ENCODE measurements around the gene ARSB.
"Not testable (repeated sequence)": the region's sequence is repeated elsewhere in the genome, so short reads cannot be mapped to it uniquely, and the experiment has no call there.

Gene ARSB

DNA sequence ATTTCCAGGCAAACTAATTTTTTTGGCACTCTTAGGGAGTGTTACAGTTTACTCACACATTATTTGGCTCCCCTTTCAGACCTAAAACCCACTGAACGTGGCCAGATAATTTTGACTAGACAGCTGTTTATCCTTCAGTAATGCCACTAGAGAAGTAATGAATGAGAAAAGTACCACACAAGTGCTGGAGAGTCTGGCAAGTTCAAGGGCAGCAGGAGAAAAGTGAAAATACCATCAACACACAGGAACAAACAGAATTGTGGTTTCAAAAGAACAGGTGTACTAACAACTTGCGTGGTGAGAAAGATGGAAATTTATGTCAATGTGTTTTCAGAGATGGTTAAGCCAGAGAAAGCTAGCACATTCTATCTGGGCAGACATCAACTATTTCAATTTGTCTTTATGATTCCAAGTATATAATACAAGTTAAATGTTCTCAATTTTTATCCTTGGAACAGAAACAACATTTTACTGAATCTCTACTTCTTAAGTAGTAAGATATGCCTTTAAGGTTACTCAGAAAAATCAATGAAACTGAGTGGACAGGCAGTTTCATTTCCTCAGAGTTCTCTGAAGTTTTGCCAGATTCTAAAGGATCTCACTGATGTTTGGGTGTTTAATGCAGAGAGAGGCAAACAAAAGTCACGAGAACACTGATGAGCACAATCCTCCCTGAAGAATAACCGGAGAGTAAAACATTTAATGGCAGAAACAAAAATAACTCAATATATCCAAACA lies 91.0 kb downstream of the ARSB start:
- H3K27me3 Mint-ChIP-seq, result no peaks in the 10 kb centered on the region
- H3K27ac Mint-ChIP-seq, result no peak overlapping the region
- ATAC-seq (ENCODE audit: low read depth), result no peak

DNA sequence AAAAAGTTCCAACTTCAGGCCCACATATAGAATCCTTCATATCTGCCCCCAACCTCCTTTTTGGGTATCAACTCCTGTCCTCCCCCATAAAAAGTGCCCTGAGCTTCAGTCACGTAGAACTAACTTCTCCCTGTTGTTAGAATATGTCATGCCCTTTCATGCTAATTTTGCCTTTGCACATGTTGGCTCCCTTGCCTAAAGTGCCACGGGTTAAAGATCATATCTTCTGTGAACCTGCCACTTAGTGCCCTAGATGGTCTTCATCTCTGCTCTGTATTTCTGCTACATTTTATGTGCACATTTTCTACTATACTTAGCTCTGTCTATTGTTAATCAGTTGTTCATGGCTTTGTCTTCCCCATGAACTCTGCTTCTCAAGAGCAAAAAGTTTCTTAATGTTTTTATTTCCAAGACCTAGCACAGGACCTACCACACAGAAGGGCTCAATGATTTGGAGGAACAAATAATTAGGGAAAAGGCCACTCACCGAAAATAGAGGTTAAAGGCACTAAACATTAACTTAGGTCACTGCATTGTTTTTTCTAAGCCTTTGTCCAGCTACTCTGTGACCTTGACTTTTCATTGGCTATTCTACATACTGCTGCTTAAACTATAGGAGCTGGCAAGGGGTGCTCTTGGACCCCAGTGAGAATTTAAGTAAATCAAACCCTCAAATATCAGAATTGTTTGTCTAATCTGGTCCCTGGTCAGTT lies 94.3 kb downstream of the ARSB start:
- H3K27ac Mint-ChIP-seq, result no peak overlapping the region
- no peak for DNase-seq (ENCODE audit: low spot score in 2 of 2)
- H3K36me3 Mint-ChIP-seq, result peaks cover 8% of the 10 kb centered on the region
- H3K4me1 Mint-ChIP-seq, result peaks cover 26% of the 10 kb centered on the region
- H3K4me3 Mint-ChIP-seq, result no peak overlapping the region
- H3K27me3 Mint-ChIP-seq, result no peaks in the 10 kb centered on the region
- peaks cover 3% of the 10 kb centered on the region for H3K9me3 Mint-ChIP-seq
- ATAC-seq (ENCODE audit: low read depth), result no peak

More for the DNA sequence above, 91.0 kb downstream of the ARSB start:
- peaks cover 3% of the 10 kb centered on the region for H3K9me3 Mint-ChIP-seq
- no peak overlapping the region for H3K4me3 Mint-ChIP-seq
- peaks cover 11% of the 10 kb centered on the region for H3K36me3 Mint-ChIP-seq
- no peak for DNase-seq (ENCODE audit: low spot score in 2 of 2)
- H3K4me1 Mint-ChIP-seq, result peaks cover 10% of the 10 kb centered on the region

GRCh38 chr5:78889369-78890140 lies 95.6 kb downstream of the ARSB start:
- no peaks in the 10 kb centered on the region for H3K27me3 Mint-ChIP-seq
- H3K27ac Mint-ChIP-seq, result no peak overlapping the region
- peaks cover 11% of the 10 kb centered on the region for H3K36me3 Mint-ChIP-seq

DNA sequence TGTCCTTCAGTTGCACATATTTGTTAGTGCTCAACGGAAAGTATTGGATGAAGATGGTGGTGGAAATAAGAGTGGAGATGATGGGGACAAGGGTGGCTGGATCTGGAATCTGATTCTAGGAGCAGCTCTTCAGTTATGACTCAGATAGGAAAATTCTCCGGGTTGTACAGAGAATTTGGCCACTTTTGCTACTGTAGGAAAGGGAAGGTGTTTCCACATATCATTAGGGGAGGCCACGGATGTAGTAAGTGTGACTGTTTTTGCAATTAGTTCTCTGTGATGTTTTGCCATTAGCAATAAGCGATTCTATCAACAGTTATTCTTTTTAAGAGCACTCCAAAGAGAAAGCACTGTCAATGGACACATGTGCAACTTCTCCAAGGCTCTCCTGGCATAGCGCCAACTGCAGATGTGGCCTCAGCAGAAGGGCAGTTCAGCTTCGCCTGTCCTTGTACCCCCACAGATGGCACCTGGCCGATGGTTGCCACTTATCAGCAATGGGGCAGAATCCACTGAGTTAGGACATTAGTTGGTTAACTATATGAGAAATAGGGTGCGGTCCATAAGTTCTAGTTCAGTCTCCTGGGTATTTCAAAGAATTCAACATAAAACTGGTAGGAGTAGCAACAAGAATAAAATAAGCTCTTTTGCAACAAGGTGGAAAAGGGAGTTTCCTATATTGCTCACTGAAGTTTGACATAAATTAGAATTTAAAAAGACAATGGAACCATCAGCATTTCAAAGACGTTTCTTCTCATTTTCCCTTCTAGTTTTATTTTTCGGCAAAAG lies 96.3 kb downstream of the ARSB start:
- peaks cover 9% of the 10 kb centered on the region for H3K36me3 Mint-ChIP-seq
- peaks cover 16% of the 10 kb centered on the region for H3K4me1 Mint-ChIP-seq
- ATAC-seq (ENCODE audit: low read depth) (no peak), DNase-seq (ENCODE audit: low spot score in 2 of 2) (no peak)
- H3K4me3 Mint-ChIP-seq, result no peak overlapping the region
- H3K27me3 Mint-ChIP-seq, result no peaks in the 10 kb centered on the region
- no peak overlapping the region for H3K27ac Mint-ChIP-seq
- peaks cover 3% of the 10 kb centered on the region for H3K9me3 Mint-ChIP-seq

More at GRCh38 chr5:78889369-78890140, 95.6 kb downstream of the ARSB start:
- no peak for DNase-seq (ENCODE audit: low spot score in 2 of 2)
- peaks cover 21% of the 10 kb centered on the region for H3K4me1 Mint-ChIP-seq
- peaks cover 3% of the 10 kb centered on the region for H3K9me3 Mint-ChIP-seq
- ATAC-seq (ENCODE audit: low read depth), result no peak
- no peak overlapping the region for H3K4me3 Mint-ChIP-seq

GRCh38 chr5:78887384-78888118 lies 97.6 kb downstream of the ARSB start:
- ATAC-seq (ENCODE audit: low read depth) (peak; percentile 98), DNase-seq (ENCODE audit: low spot score in 2 of 2) (peak in 1 of 2 donors; percentile 18)
- H3K4me1 Mint-ChIP-seq, result peaks cover 16% of the 10 kb centered on the region
- peaks cover 9% of the 10 kb centered on the region for H3K36me3 Mint-ChIP-seq
- no peak overlapping the region for H3K27ac Mint-ChIP-seq
- H3K9me3 Mint-ChIP-seq, result peaks cover 2% of the 10 kb centered on the region
- no peaks in the 10 kb centered on the region for H3K27me3 Mint-ChIP-seq
- peak overlapping the region; percentile 25 for H3K4me3 Mint-ChIP-seq

DNA sequence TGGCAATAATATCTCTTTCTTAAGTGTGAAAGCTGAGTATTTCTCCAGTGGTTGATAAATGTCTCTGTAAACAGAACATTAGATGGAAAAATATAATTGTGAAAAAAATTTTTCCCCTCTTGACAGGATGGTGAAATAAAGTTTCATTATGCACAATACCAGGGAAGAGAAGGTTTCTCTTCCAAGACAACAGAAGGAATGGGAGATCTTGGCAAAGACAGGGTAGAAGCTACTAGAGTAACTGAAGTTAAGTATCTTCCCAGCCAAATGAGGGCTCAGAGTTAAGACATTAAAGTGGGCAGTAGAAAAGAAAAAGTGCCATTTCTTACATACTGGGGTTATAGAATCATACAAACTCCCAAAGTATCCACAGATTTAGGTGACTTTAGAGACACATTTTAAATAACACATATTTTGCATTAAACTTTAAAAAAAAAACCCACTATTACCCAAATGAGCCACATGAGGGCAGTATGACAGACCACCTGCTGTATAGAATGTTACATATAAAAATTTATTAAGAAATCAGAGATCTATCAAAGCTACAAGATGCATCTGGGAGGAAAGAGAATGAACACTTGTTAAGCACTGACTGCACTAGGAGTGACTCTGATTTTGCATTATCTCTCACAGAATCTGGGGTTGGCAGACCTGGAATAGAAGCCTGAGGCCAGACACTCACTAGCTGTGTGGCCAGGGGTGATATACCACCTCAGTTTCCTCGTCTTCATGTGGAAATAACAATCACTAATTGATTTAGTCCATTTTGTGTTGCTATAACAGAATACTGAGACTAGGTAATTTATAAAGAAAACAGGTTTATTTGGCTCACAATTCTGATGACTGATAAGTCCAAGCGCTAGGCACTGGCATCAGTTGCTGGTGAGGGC lies 98.5 kb downstream of the ARSB start:
- peaks cover 9% of the 10 kb centered on the region for H3K36me3 Mint-ChIP-seq
- peaks cover 16% of the 10 kb centered on the region for H3K4me1 Mint-ChIP-seq
- no peak for ATAC-seq (ENCODE audit: low read depth)
- H3K9me3 Mint-ChIP-seq, result peaks cover 2% of the 10 kb centered on the region
- no peaks in the 10 kb centered on the region for H3K27me3 Mint-ChIP-seq
- no peak overlapping the region for H3K4me3 Mint-ChIP-seq
- no peak for DNase-seq (ENCODE audit: low spot score in 2 of 2)
- no peak overlapping the region for H3K27ac Mint-ChIP-seq

- Mint-ChIP-seq H3K27ac (no peak overlapping the region), H3K4me3 (no peak overlapping the region), H3K36me3 (peaks cover 11% of the 10 kb centered on the region), H3K4me1 (no peaks in the 10 kb centered on the region), H3K27me3 (no peaks in the 10 kb centered on the region), H3K9me3 (no peaks in the 10 kb centered on the region)
- ATAC-seq (ENCODE audit: low read depth), result no peak
- DNase-seq (ENCODE audit: low spot score in 2 of 2), result no peak
These were observed 103.2 kb downstream of the ARSB start for GRCh38 chr5:78881884-78882283.

DNA sequence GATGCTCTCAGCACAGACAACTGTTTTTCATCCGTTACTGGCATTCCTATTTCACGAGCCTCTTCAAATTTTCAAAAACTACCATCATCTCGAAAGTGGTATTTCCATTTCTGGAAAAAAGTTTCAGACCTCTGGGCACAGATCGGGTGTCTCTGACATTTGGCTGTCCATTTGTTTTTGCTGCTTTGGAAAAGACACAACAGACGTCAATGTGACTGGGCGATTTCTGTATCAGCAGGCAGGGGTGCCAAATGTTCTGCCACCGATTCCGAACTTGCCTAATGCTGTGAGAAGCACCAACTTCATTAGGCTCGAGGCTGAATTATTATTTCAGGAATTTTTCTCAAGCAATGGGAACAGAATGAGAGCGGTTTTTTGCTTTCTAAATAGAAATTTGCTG lies 105.6 kb downstream of the ARSB start:
- Mint-ChIP-seq H3K4me1 (no peaks in the 10 kb centered on the region), H3K36me3 (peaks cover 2% of the 10 kb centered on the region), H3K4me3 (no peak overlapping the region), H3K9me3 (no peaks in the 10 kb centered on the region), H3K27me3 (no peaks in the 10 kb centered on the region), H3K27ac (no peak overlapping the region)
- ATAC-seq (ENCODE audit: low read depth) (no peak), DNase-seq (ENCODE audit: low spot score in 2 of 2) (no peak)

DNA sequence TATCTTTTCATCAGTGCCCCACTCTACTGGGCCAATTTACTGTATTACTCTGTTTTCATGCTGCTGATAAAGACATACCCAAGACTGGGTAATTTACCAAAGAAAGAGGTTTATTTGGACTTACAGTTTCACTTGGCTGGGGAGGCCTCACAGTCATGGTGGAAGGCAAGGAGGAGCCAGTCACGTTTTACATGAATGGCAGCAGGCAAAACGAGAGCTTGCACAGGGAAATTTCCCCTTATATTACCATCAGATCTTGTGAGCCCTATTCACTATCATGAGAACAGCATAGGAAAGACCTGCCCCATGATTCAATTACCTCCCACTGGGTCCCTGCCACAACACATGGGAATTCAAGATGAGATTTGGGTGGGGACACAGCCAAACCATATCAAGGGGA lies 119.0 kb downstream of the ARSB start:
- H3K9me3 Mint-ChIP-seq; DNase-seq (ENCODE audit: low spot score in 2 of 2); H3K4me3 Mint-ChIP-seq; H3K27ac Mint-ChIP-seq; H3K27me3 Mint-ChIP-seq; ATAC-seq (ENCODE audit: low read depth): not testable (repeated sequence)
- peaks cover 18% of the 10 kb centered on the region for H3K36me3 Mint-ChIP-seq
- H3K4me1 Mint-ChIP-seq, result peaks cover 11% of the 10 kb centered on the region

GRCh38 chr5:78858364-78858763 lies 126.7 kb downstream of the ARSB start:
- H3K36me3 Mint-ChIP-seq, result peaks cover 22% of the 10 kb centered on the region
- ATAC-seq (ENCODE audit: low read depth) (no peak), DNase-seq (ENCODE audit: low spot score in 2 of 2) (no peak)
- no peak overlapping the region for H3K27ac Mint-ChIP-seq
- H3K27me3 Mint-ChIP-seq, result no peaks in the 10 kb centered on the region
- H3K4me3 Mint-ChIP-seq, result no peak overlapping the region
- peaks cover 11% of the 10 kb centered on the region for H3K4me1 Mint-ChIP-seq
- peaks cover 3% of the 10 kb centered on the region for H3K9me3 Mint-ChIP-seq

- Mint-ChIP-seq H3K27ac (no peak overlapping the region), H3K36me3 (peaks cover 11% of the 10 kb centered on the region), H3K4me1 (no peaks in the 10 kb centered on the region), H3K27me3 (no peaks in the 10 kb centered on the region), H3K9me3 (peaks cover 3% of the 10 kb centered on the region), H3K4me3 (no peak overlapping the region)
- no peak for DNase-seq (ENCODE audit: low spot score in 2 of 2)
- ATAC-seq (ENCODE audit: low read depth), result no peak
These were observed 130.1 kb downstream of the ARSB start for GRCh38 chr5:78855026-78855425.

DNA sequence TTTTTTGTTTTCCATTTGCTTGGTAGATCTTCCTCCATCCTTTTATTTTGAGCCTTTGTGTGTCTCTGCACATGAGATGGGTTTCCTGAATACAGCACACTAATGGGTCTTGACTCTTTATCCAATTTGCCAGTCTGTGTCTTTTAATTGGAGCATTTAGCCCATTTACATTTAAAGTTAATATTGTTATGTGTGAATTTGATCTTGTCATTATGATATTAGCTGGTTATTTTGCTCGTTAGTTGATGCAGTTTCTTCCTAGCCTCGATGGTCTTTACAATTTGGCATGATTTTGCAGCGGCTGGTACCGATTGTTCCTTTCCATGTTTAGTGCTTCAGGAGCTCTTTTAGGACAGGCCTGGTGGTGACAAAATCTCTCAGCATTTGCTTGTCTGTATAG lies 133.2 kb downstream of the ARSB start:
- not testable (repeated sequence) for ATAC-seq (ENCODE audit: low read depth); H3K4me1 Mint-ChIP-seq; H3K36me3 Mint-ChIP-seq; H3K4me3 Mint-ChIP-seq; H3K27me3 Mint-ChIP-seq; DNase-seq (ENCODE audit: low spot score in 2 of 2); H3K9me3 Mint-ChIP-seq; H3K27ac Mint-ChIP-seq

Data from memory B cell (primary cell).